GM18505 (cell line): ENCODE results near the gene LUZP1.
A peak's percentile ranks its signal among the peaks of the same experiment; 100 is the strongest.
"Not testable (repeated sequence)": the region's sequence is repeated elsewhere in the genome, so short reads cannot be mapped to it uniquely, and the experiment has no call there.

ENCODE experiments used
- ATAC-seq: cut with Tn5 transposase; IDR thresholded peaks from one replicate; pipeline ENCODE4 v1.9.1; 2021; ENCODE audit not compliant: unreplicated experiment
- POLR2A ChIP-seq: IDR thresholded peaks from 4 replicates; pipeline ENCODE4 v1.6.1; 2011; ENCODE audit warnings: borderline replicate concordance; ENCODE audit not compliant: insufficient read depth, insufficient read length; ENCODE audit errors: extremely low read depth

LUZP1 gene

GRCh38 chr1:23168445-23169194, at the start of gene LUZP1:
LUZP1 (minus strand) TSS chr1:23168856.
- TF ChIP-seq POLR2A = peak; percentile 79
- ATAC-seq = peak; percentile 51

- no peak for ATAC-seq
- TF ChIP-seq POLR2A = no peak
These were observed 48.9 kb upstream of the LUZP1 start, which contains the start of gene HTR1D for GRCh38 chr1:23217421-23218115. HTR1D (minus strand) TSS chr1:23217502; CDS start chr1:23194219, 23,283 bp downstream.

GRCh38 chr1:23216771-23217420, 48.2 kb upstream of the LUZP1 start:
- TF ChIP-seq POLR2A = no peak
- ATAC-seq = no peak

- TF ChIP-seq POLR2A = no peak
- ATAC-seq = no peak
These were observed 47.2 kb upstream of the LUZP1 start for GRCh38 chr1:23215751-23216449.

- ATAC-seq = no peak
- no peak for TF ChIP-seq POLR2A
These were observed 46.6 kb upstream of the LUZP1 start for GRCh38 chr1:23215291-23215690.

- ATAC-seq = no peak
These were observed 46.0 kb upstream of the LUZP1 start for GRCh38 chr1:23214640-23215039.

GRCh38 chr1:23211955-23212354, 43.3 kb upstream of the LUZP1 start:
- no peak for ATAC-seq
- no peak for TF ChIP-seq POLR2A

More at GRCh38 chr1:23214640-23215039, 46.0 kb upstream of the LUZP1 start:
- TF ChIP-seq POLR2A = no peak

- no peak for TF ChIP-seq POLR2A
- ATAC-seq = no peak
These were observed 42.3 kb upstream of the LUZP1 start for GRCh38 chr1:23210963-23211362.

GRCh38 chr1:23210351-23210785, 41.7 kb upstream of the LUZP1 start:
- no peak for TF ChIP-seq POLR2A
- no peak for ATAC-seq

- no peak for ATAC-seq
- no peak for TF ChIP-seq POLR2A
These were observed 41.1 kb upstream of the LUZP1 start for GRCh38 chr1:23209770-23210169.

GRCh38 chr1:23208527-23208926, 39.9 kb upstream of the LUZP1 start:
- TF ChIP-seq POLR2A = no peak
- no peak for ATAC-seq

GRCh38 chr1:23207733-23208132, 39.1 kb upstream of the LUZP1 start:
- not testable (repeated sequence) for ATAC-seq

GRCh38 chr1:23202263-23202749, 33.6 kb upstream of the LUZP1 start:
- ATAC-seq = no peak
- no peak for TF ChIP-seq POLR2A
